ENCODE measurements around the gene ZNF362.

- no peak for TF ChIP-seq CTCF (IDR thresholded peaks at IDR 0.05; ENCODE audit: borderline replicate concordance, extremely low read depth, low read length, poor library complexity, severe bottlenecking)
- no peak for TF ChIP-seq EZH2 (IDR thresholded peaks at IDR 0.05; ENCODE audit: borderline replicate concordance, low read depth, low read length, severe bottlenecking)
Observed at GRCh38 chr1:33302325-33302724, 46.0 kb downstream of the ZNF362 start.

All from DND-41 (cell line).